Measurements from ENCODE around the gene ARL8A.
"Not testable (repeated sequence)": the region's sequence is repeated elsewhere in the genome, so short reads cannot be mapped to it uniquely, and the experiment has no call there.

Gene ARL8A

DNA sequence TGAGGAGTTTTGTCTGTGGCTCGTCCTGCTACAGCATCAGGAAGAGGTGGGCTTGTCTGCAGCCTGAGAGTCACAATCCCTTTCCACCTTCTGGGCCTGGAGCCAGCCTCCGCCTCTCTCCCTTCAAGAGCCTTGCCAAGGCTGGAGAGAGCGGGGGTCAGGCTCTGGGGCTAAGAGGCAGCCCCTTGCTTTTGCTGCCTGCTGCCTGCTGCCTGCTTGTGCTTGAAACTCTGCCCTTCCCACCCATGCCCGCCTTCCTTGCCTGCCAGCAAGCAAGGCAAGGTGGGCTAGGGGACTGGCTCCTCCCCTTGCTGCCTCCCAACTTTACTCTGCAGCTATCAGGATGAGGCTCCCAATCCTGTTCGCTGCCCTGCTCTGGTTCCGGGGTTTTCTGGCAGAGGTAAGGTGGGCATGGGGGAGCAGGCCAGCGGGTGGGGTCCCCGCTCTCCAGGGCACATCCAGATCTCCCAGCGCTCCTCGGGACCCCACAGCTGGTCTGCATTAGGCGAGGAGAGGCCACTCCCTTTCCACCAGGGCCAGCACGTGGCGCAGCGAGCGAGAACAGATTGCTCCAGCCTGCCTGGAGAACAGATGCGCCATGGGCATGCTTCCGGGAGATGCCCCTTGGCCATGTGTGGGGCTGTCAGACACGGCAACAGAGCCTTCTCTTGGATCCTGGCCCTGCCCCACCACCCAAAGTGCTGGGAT, 23.3 kb upstream of the ARL8A start:
- H3K4me1 ChIP-seq (ENCODE audit: insufficient read depth, low read length, poor library complexity, severe bottlenecking) = peaks cover 41% of the 10 kb centered on the region
- H3K9me3 ChIP-seq (ENCODE audit: insufficient read depth, low read depth, low read length) = no peaks in the 10 kb centered on the region
- no peaks in the 10 kb centered on the region for H3K36me3 ChIP-seq (ENCODE audit: insufficient read depth, low read length)
- no peak overlapping the region for H3K9ac ChIP-seq (ENCODE audit: low read depth, low read length, poor library complexity, severe bottlenecking)
- H3K4me3 ChIP-seq (ENCODE audit: low read length, poor library complexity, severe bottlenecking) = no peak overlapping the region
- no peaks in the 10 kb centered on the region for H3K9me2 ChIP-seq (replicated peaks; ENCODE audit: low read depth, low read length)
- H3F3A ChIP-seq (ENCODE audit: low read depth) = no peaks in the 10 kb centered on the region
- peaks cover 30% of the 10 kb centered on the region for H3K79me2 ChIP-seq (ENCODE audit: insufficient read depth, low read length)
- no peak overlapping the region for H2AFZ ChIP-seq (ENCODE audit: low read length)
- no peaks in the 10 kb centered on the region for H4K20me1 ChIP-seq (ENCODE audit: insufficient read depth, low read length, poor library complexity, severe bottlenecking)
- TF ChIP-seq CTCF (conservative IDR thresholded peaks at IDR 0.05; ENCODE audit: low read length) (no peak), EZH2phosphoT487 (IDR thresholded peaks at IDR 0.05; ENCODE audit: borderline replicate concordance) (no peak)
- no peaks in the 10 kb centered on the region for H3K27me3 ChIP-seq (ENCODE audit: insufficient read depth, low read length, poor library complexity, severe bottlenecking)
- no peak overlapping the region for H3K4me2 ChIP-seq (ENCODE audit: low read depth, low read length, poor library complexity, severe bottlenecking)

GRCh38 chr1:202167054-202167453, 22.5 kb upstream of the ARL8A start:
- H3K27me3 ChIP-seq (ENCODE audit: insufficient read depth, low read length, poor library complexity, severe bottlenecking); H3K9me3 ChIP-seq (ENCODE audit: insufficient read depth, low read depth, low read length); H3K4me3 ChIP-seq (ENCODE audit: low read length, poor library complexity, severe bottlenecking); H2AFZ ChIP-seq (ENCODE audit: low read length); H3F3A ChIP-seq (ENCODE audit: low read depth); H4K20me1 ChIP-seq (ENCODE audit: insufficient read depth, low read length, poor library complexity, severe bottlenecking); H3K9me2 ChIP-seq (replicated peaks; ENCODE audit: low read depth, low read length); H3K36me3 ChIP-seq (ENCODE audit: insufficient read depth, low read length): not testable (repeated sequence)
- peaks cover 49% of the 10 kb centered on the region for H3K4me1 ChIP-seq (ENCODE audit: insufficient read depth, low read length, poor library complexity, severe bottlenecking)
- peaks cover 30% of the 10 kb centered on the region for H3K79me2 ChIP-seq (ENCODE audit: insufficient read depth, low read length)
- peak overlapping the region; percentile 96 for H3K4me2 ChIP-seq (ENCODE audit: low read depth, low read length, poor library complexity, severe bottlenecking)
- H3K9ac ChIP-seq (ENCODE audit: low read depth, low read length, poor library complexity, severe bottlenecking) = peak overlapping the region; percentile 100

GRCh38 chr1:202165942-202166843, 21.7 kb upstream of the ARL8A start:
- Histone ChIP-seq H4K20me1 (ENCODE audit: insufficient read depth, low read length, poor library complexity, severe bottlenecking) (no peaks in the 10 kb centered on the region), H3K9ac (ENCODE audit: low read depth, low read length, poor library complexity, severe bottlenecking) (peak overlapping the region; percentile 100), H3F3A (ENCODE audit: low read depth) (peaks cover 2% of the 10 kb centered on the region; the same call in 1 of the 2 replicates)

More at GRCh38 chr1:202165942-202166843, 21.7 kb upstream of the ARL8A start:
- peak overlapping the region; percentile 96 for H3K4me2 ChIP-seq (ENCODE audit: low read depth, low read length, poor library complexity, severe bottlenecking)
- no peaks in the 10 kb centered on the region for H3K9me2 ChIP-seq (replicated peaks; ENCODE audit: low read depth, low read length)
- H2AFZ ChIP-seq (ENCODE audit: low read length) = no peak overlapping the region
- H3K79me2 ChIP-seq (ENCODE audit: insufficient read depth, low read length) = peaks cover 38% of the 10 kb centered on the region
- peak overlapping the region; percentile 61 for H3K4me3 ChIP-seq (ENCODE audit: low read length, poor library complexity, severe bottlenecking)
- H3K4me1 ChIP-seq (ENCODE audit: insufficient read depth, low read length, poor library complexity, severe bottlenecking) = peaks cover 57% of the 10 kb centered on the region
- H3K9me3 ChIP-seq (ENCODE audit: insufficient read depth, low read depth, low read length) = no peaks in the 10 kb centered on the region
- H3K36me3 ChIP-seq (ENCODE audit: insufficient read depth, low read length) = no peaks in the 10 kb centered on the region
- no peaks in the 10 kb centered on the region for H3K27me3 ChIP-seq (ENCODE audit: insufficient read depth, low read length, poor library complexity, severe bottlenecking)
- TF ChIP-seq EZH2phosphoT487 (IDR thresholded peaks at IDR 0.05; ENCODE audit: borderline replicate concordance) (no peak), CTCF (conservative IDR thresholded peaks at IDR 0.05; ENCODE audit: low read length) (no peak)

Data from Loucy (cell line).